A549 treated with AZD9567 at 1 μM for 4 hours (cell line): ENCODE measurements around the gene DHX16. TPM values are rescaled to one million over a fixed set of nuclear protein-coding genes. Genes with fewer than 3 reads are reported as not detected.

Source experiments
- total RNA-seq: library from RNA; stranded (reverse); fragments of 200-300 nt; extraction: Qiagen RNA extraction; gene quantifications from 5 replicates; pipeline ENCODE4 v1.2.3, GENCODE V29; 2022; ENCODE audit not compliant: insufficient read depth

Gene DHX16
- total RNA-seq, result 25.5 to 30.3 TPM (median 28.4 TPM) in 5 replicates

DNA sequence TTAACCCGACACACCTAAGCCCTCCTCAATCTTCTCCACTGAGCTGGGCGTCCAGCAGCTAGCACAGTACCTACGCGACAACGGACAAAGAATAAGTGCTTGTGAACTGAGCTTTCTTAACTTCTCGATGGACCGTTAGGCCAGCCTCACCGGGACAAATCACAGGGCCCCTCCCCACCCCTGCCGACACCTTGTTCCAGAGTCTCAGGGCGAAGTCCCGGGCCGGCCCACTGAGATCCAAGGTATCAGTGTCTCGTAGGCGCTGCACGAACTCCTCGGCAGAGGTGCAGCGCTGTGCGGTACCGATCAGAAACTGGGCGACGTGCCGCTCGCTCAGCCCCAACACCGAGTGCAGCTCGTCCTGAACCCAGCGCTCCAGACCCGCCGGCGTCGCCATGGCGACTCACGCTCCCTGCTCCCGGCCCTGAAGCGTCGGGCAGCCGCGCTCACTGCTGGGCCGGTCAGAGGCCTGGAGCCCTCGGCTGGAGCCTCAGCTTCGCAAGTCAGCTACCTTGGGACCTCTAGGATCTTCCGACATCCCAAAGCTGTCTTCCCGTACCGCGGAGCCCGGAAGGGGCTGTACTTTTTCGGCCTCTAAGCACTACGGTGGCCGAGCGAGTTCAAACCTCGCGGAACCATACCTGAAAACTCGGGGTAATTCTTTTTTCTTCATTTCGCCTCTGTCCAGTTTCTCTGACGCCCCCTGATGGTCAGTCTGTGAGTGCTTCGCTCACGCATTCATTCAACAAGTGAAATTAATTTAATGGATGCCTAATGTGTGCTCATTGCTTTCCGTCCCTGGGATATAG is at the start of gene DHX16:
Gene DHX16, minus strand, starts transcription at position 562 of the 809 bp plus-strand sequence. Its CDS starts 165 bp downstream, at position 397.

DNA sequence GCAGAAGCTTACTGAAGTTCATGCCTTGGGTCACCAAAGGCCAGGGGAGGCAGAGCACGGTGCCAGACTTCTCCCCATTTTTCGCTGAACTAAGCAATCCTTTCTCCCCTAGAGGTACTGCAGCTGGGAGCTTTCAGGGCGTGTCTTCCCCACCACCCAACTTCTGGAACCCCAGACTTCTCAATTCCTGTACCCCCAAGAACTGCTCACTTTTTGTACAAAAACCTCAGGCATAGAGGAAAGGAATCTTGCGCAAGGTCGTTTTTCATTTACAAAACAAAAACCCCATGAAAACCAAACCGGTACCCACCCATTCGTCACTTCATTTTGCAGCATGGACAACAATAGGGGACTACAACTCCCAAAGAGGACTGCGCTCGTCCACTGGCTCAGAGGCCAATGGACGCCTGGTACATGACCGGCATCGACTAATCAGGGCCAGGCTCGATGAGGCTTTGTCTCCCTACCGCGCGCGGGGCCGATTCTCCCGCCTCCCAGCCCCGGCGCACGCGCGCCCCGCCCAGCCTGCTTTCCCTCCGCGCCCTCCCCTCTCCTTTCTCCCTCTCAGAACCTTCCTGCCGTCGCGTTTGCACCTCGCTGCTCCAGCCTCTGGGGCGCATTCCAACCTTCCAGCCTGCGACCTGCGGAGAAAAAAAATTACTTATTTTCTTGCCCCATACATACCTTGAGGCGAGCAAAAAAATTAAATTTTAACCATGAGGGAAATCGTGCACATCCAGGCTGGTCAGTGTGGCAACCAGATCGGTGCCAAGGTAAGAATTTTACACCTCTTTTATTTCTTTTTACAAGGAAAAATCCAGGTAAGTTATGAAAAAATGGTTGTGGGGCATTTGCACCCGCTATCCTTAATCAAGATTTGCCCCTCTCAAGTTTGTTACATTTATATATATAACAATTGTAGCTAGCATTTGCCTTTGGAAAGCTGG is 47.3 kb upstream of the DHX16 start, which contains the start of gene TUBB:
Gene TUBB, plus strand, starts transcription at position 562 of the 947 bp plus-strand sequence. Its CDS starts 155 bp downstream, at position 717.

DNA sequence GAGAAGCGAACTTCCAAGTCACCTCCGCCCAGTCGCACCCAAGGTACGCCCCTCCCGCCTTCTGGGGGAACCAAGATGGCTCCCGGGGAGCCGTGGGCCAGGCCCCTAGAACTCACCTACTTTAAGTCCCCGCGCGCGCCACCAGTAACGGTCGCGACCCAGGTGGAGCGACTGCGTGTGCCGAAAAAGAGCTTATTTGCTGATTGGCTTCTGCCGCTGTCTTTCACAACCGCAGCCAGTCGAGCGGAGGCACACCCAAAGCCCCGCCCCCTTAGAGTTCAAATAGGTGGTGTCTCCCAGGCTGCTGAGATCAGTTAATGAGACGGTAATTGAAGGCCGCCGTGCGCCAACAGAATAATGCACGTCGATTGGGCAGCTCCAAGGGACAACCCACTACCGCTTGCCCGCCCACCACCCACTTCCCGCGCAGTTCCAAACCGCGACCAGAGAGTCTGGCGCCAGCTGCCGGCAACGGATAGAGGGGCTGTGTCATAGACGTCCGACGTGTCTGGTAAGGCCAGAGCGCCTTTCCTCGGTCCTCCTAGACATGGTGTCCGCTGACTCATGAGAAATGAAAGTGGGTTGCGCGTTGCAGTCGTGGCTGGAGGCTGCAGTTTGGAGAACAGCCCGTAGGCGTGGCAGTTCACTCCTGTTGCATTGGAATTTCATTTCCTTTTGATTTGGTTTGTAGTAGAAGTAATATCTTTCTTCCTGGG is 44.5 kb upstream of the DHX16 start, which contains the start of gene MDC1:
Gene MDC1, minus strand, starts transcription at position 153 of the 716 bp plus-strand sequence. CDS start 2,106 bp downstream, outside the sequence.

DNA sequence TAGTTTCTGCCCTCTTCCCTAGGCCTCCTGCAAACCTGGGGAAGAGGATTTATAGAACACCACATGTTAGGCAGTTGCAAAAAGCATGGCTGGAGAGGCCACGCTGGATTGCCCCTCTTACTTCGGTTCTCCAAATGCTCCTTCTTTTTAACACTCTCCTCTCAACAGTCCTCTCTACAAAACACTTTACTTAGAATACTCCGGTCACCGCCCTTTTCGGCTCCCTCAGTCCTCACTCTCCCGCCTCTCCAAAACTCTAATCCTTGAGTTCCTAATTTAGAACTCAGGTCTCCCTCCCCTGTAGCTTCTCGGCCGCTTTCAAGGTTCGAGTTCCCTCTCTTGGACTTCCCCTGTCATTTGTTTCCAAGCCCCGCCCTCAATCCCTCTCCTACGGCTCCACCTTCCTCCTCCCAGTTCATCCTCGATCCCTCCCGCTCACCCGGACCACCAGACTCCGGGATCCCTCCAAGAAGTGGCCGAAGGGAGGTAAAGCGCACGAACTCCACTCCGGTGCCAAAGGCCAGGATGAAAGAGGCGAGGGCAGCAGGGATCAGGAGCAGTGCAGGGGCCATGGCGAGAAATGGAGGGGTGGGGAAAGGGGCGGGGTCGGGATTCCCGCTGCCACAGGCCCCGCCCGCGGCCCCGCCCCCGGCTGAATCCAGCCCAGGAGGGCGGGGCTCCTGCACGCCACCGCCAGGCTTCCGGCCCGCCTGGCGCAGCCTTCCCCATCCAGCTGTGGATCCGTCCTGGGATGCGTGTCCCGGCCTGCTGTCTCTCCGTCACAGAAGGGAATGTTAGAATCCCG is 17.8 kb upstream of the DHX16 start, which contains the start of gene NRM:
Gene NRM, minus strand, starts transcription at position 582 of the 805 bp plus-strand sequence. Its CDS starts 10 bp downstream, at position 572.

DNA sequence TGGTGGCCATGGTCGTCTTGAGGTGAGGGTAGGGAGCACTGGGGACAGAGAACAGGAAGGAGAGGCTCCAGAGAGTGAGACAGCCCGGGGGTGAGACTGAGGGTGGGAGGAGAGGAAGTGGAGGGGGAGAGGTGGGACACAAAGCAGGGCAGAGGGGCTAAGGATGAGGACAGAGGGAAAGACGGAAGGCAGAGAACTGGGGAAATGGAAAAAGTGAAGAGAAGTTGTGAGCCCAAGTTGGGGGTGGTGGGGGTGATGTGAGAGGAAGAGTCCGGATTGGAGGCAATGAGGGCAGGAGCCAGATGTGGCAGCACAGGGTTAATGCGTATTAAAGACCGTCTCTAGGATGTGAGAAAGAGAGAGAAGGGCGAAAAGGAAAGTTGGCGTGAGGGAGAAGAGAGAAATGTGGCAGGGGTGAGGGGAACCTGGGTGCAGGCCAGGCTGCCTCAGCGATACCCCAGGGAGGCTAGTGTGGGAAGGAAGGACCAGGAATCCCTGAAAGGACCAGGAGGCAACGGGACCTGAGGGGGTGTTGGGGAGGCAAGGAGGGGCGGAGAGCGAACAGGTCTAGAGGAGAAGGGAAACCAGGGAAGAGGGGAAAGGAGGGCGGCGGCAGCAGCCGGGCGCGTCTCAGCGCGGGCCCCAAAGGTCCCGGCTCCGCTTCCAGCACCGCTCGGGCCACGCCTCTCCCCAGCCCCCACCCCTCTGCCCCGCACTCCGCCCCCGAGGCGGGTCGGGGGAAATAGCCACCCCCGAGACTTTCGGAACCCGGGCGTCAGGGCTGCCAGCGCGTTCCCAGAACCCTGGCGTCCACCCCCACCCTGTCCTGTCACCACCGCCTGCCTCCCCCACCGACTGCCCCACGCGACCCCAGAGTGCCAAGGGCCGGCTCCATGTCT is 13.5 kb upstream of the DHX16 start, which contains the start of gene PPP1R18:
Gene PPP1R18, minus strand, starts transcription at position 637 of the 899 bp plus-strand sequence. Its CDS starts 627 bp downstream, at position 10.

DNA sequence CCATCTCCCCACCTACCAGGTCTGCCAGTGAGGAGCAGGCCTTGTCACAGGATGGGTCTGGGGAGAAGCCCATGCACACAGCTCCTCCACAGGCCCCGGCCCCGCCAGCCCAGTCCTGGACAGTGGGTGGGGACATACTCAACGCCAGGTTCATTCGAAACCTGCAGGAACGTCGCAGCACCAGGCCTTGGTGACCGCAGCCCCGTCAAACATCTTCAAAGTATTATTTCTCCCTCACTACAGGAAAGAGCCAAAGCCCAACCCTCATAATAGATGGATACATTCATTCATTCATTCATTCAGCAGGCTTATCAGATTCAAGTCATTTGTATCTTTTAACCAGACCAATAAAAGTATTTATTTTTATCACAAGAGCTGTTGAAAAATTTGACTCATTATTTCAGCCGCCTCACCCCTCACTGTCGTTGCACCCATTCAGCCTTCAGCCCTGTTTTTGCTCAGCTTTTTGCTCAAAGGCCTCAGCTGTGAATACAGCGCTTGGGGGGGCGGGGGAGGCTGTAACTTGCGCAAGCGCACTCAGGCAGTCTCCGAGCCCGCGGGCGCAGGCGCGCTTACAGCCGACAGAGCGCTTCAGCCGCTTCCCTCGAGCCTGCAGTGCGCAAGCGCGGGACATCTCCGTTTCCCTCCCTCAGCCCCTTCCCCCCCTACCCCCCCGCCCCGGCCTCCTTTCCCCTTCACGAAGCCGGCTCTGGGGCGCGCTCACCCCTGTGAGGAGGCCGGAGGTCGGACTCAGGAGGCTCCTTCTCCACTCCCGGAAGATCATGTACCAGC is 26.2 kb downstream of the DHX16 start, which contains the start of gene C6orf136:
Gene C6orf136, plus strand, starts transcription at position 684 of the 792 bp plus-strand sequence. Its CDS starts 99 bp downstream, at position 783.

DNA sequence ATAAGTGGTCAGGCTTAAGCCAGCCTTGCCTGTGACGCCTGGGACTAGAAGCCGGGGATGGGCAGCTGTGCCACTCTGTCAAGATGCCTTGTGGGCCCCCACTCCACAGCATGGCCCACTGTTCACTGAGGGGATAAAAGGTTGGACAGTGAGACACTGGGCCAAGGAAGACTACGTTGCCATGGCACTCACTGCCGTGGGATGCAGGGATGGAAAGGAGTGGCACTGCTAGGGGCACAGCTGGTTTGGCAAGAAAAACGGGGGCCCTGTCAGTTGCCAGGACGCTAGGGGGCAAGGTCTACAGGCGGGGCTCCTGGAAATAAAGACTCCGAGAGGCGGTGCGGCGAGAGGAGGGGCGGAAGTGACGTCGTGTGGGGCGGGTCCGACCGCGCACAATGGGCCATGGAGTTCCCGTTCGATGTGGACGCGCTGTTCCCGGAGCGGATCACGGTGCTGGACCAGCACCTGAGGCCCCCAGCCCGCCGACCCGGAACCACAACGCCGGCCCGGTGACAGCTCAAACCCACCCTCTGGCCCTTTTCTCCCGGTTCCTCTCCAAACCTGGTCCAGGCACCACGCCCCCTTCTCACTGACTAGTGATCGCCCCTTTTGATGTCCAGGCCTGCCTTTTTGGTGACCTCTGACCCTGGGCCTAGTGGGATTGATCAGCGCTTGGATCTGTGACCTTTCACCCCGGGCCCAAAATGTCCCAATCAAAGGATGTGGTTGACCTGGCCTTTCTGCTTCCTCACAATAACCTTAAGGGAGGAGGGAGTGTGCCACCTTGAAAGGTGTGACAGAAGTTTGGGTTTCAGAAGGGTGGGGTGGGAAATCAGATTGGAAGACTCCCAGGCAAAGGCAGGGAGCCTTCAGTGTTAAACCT is 46.1 kb downstream of the DHX16 start, which contains the start of gene ATAT1:
Gene ATAT1, plus strand, starts transcription at position 391 of the 883 bp plus-strand sequence.

DNA sequence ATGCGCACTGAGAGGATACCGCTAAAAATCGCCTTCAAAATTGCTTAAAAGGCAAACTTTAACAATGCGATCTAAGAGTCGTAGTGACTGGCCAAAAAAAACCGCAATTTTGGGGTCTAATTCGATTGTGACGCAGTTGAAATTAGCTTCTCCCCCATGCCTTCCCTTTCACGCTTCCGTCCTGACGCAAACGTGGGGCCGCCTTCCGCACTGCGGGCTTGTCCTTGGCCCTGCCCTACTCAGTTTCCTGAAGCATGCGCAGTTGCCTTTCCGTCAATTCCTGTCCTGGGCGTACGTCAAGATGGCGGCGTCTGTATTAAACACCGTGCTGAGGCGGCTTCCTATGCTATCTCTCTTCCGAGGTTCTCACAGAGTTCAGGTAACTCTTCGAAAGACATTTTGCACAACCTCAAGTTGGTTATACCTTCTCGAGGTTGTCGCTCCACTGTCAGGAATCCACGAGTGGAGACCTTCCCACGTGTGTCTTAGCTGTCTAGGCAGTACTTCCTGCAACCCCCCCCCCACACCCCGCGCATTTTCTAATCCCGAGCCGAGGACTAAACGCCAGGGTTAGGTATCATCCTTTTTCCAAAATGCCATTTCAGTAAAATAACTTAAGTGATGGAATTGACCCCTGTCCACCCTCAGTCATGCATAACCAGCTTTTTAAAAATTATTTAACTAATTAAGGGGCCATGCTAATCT is 55.1 kb downstream of the DHX16 start, which contains the start of gene MRPS18B:
Gene MRPS18B, plus strand, starts transcription at position 276 of the 705 bp plus-strand sequence. Its CDS starts 26 bp downstream, at position 302.

DNA sequence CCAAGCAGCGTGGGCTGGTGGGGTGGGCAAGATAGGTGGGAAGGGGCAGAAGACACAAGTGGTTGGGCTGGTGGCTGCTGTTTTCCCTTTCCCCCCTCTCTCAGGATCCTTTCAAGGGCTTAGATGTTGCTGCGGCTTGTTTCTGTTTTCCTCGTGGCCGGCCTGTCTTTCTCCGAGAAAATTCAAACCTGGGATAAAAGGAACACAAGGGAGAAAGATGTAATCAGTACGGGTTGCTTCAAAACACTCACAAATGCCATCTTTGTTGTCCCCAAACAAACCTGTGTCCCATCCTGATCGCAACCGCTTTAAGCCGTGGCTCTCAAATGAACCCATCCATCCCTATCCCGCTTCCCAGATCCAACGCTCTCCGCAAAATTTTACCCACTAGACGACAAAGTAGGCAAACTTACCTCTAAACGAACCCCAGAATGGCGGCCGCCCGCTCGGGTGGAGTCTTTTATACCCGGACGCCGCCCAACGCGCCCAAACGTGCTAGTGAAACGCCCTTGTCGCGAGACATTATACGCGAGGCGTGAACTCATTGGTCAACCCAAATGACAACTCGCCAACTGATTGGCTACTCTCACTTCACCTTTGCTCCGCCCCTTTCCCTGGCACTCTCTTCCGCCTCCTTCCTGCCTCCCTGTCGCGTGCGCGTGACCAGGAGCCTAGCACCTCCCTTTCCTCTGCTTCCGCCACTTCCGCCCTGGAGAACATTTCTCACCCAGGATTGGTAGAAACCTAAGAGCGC is 55.8 kb downstream of the DHX16 start, which contains the start of gene PPP1R10:
Gene PPP1R10, minus strand, starts transcription at position 433 of the 754 bp plus-strand sequence. CDS start 7,299 bp downstream, outside the sequence.

Other genes starting within 250 kb of the DHX16 start
- 62.6 to 70.5 TPM (median 63.9 TPM) in 5 replicates for gene HLA-E, start 183.5 kb downstream of the DHX16 start, total RNA-seq
- 23.3 to 33.0 TPM (median 30.7 TPM) in 5 replicates for gene GNL1, start 116.5 kb downstream of the DHX16 start, total RNA-seq
- gene PRR3, start 115.7 kb downstream of the DHX16 start, total RNA-seq, result 14.9 to 17.6 TPM (median 16.9 TPM) in 5 replicates
- 49.0 to 55.9 TPM (median 51.2 TPM) in 5 replicates for gene ABCF1, start 101.6 kb downstream of the DHX16 start, total RNA-seq
- gene PPP1R10, start 55.8 kb downstream of the DHX16 start, total RNA-seq, result 29.3 to 45.4 TPM (median 30.8 TPM) in 5 replicates
- gene MRPS18B, start 55.2 kb downstream of the DHX16 start, total RNA-seq, result 65.4 to 80.9 TPM (median 68.4 TPM) in 5 replicates
- gene ATAT1, start 46.1 kb downstream of the DHX16 start, total RNA-seq, result 2.5 to 6.7 TPM (median 5.8 TPM) in 5 replicates
- gene C6orf136, start 25.9 kb downstream of the DHX16 start, total RNA-seq, result 8.1 to 12.4 TPM (median 12.3 TPM) in 5 replicates
- 36.2 to 39.9 TPM (median 38.6 TPM) in 5 replicates for gene PPP1R18, start 13.6 kb upstream of the DHX16 start, total RNA-seq
- 25.7 to 31.1 TPM (median 27.3 TPM) in 5 replicates for gene NRM, start 18.0 kb upstream of the DHX16 start, total RNA-seq
- gene MDC1, start 44.3 kb upstream of the DHX16 start, total RNA-seq, result 13.9 to 21.8 TPM (median 15.5 TPM) in 5 replicates
- gene TUBB, start 47.3 kb upstream of the DHX16 start, total RNA-seq, result 843 to 940 TPM (median 881 TPM) in 5 replicates
- gene FLOT1, start 69.7 kb upstream of the DHX16 start, total RNA-seq, result 64.4 to 88.0 TPM (median 86.4 TPM) in 5 replicates
- 47.9 to 86.3 TPM (median 75.8 TPM) in 5 replicates for gene IER3, start 71.5 kb upstream of the DHX16 start, total RNA-seq
- 46.6 to 53.1 TPM (median 48.9 TPM) in 5 replicates for gene DDR1, start 211.5 kb upstream of the DHX16 start, total RNA-seq
- 15.7 to 20.4 TPM (median 19.1 TPM) in 5 replicates for gene GTF2H4, start 235.2 kb upstream of the DHX16 start, total RNA-seq
- gene VARS2, start 241.2 kb upstream of the DHX16 start, total RNA-seq, result 9.0 to 14.5 TPM (median 13.3 TPM) in 5 replicates